Putamen (tissue), 1 donor: ENCODE data around the gene EXOC6B.

Experiments
- DNase-seq: peaks from one replicate; pipeline ENCODE4 v3.0.0-alpha.2; 2016; ENCODE audit warnings: low spot score

EXOC6B gene

GRCh38 chr2:72361042-72361441 is 464.8 kb downstream of the EXOC6B start:
- DNase-seq, result no peak

- DNase-seq, result no peak
Measured at GRCh38 chr2:72350852-72351251, 475.0 kb downstream of the EXOC6B start.

GRCh38 chr2:72349016-72349415 is 476.8 kb downstream of the EXOC6B start:
- DNase-seq, result no peak

GRCh38 chr2:72347081-72347480 is 478.8 kb downstream of the EXOC6B start:
- DNase-seq, result no peak

GRCh38 chr2:72341639-72342038 is 484.2 kb downstream of the EXOC6B start:
- no peak for DNase-seq

- DNase-seq, result no peak
Measured at GRCh38 chr2:72340665-72341064, 485.2 kb downstream of the EXOC6B start.

- DNase-seq, result no peak
Measured at GRCh38 chr2:72338076-72338475, 487.8 kb downstream of the EXOC6B start.

- DNase-seq, result no peak
Measured at GRCh38 chr2:72332720-72333119, 493.1 kb downstream of the EXOC6B start.

- DNase-seq, result no peak
Measured at GRCh38 chr2:72330652-72331051, 495.2 kb downstream of the EXOC6B start.

- no peak for DNase-seq
Measured at GRCh38 chr2:72326759-72327158, 499.1 kb downstream of the EXOC6B start.

GRCh38 chr2:72325592-72326422 is 500.0 kb downstream of the EXOC6B start:
- DNase-seq, result no peak

GRCh38 chr2:72316774-72317173 is 509.1 kb downstream of the EXOC6B start:
- DNase-seq, result no peak

GRCh38 chr2:72300147-72300684 is 525.6 kb downstream of the EXOC6B start:
- DNase-seq, result no peak

- DNase-seq, result no peak
Measured at GRCh38 chr2:72293620-72294019, 532.2 kb downstream of the EXOC6B start.

GRCh38 chr2:72292433-72292832 is 533.4 kb downstream of the EXOC6B start:
- no peak for DNase-seq

GRCh38 chr2:72291059-72291458 is 534.8 kb downstream of the EXOC6B start:
- DNase-seq, result no peak

- DNase-seq, result no peak
Measured at GRCh38 chr2:72289736-72290135, 536.1 kb downstream of the EXOC6B start.

GRCh38 chr2:72289283-72289682 is 536.5 kb downstream of the EXOC6B start:
- DNase-seq, result no peak

- peak; percentile 2 for DNase-seq
Measured at GRCh38 chr2:72278046-72278445, 547.8 kb downstream of the EXOC6B start.

GRCh38 chr2:72276876-72277275 is 549.0 kb downstream of the EXOC6B start:
- DNase-seq, result no peak

GRCh38 chr2:72276356-72276755 is 549.5 kb downstream of the EXOC6B start:
- no peak for DNase-seq

GRCh38 chr2:72275084-72275483 is 550.7 kb downstream of the EXOC6B start:
- DNase-seq, result no peak

GRCh38 chr2:72274380-72274797 is 551.4 kb downstream of the EXOC6B start:
- no peak for DNase-seq

- DNase-seq, result no peak
Measured at GRCh38 chr2:72273384-72273783, 552.4 kb downstream of the EXOC6B start.
